OCI-LY7 (cell line): ENCODE results near the gene PRDM13. TPM values are rescaled to one million over a fixed set of nuclear protein-coding genes. Genes with fewer than 3 reads are reported as not detected.
A peak's percentile ranks its signal among the peaks of the same experiment; 100 is the strongest.

Experiments
- BruUV-seq: library from RNA; stranded (reverse); fragments of 400-500 nt; replicated peaks from 2 replicates; lab custom pipeline; 2021; lab: Mats Ljungman, UMichigan
- CTCF ChIA-PET: fragments of 300-600 bp; sonication (Branson Sonifier 250); formaldehyde crosslinking; loops from one replicate; lab custom pipeline; 2022; ENCODE audit warnings: antibody characterized with exemption; ENCODE audit not compliant: unreplicated experiment; lab: Charles Lee
- POLR2A ChIA-PET: fragments of 300-600 bp; sonication (Branson Sonifier 250); formaldehyde crosslinking; loops from one replicate; lab custom pipeline; 2022; ENCODE audit warnings: antibody characterized with exemption; lab: Charles Lee
- DNase-seq: peaks from one replicate; pipeline ENCODE4 v3.0.0-alpha.2; 2015; ENCODE audit warnings: low spot score
- H2AFZ ChIP-seq: fragments of 200-600 bp; sonication (generic), shearing (Covaris generic); 2 replicates; pipeline ENCODE4 v1.6.1; 2014; ENCODE audit warnings: mild to moderate bottlenecking, antibody characterized with exemption, low read length, moderate library complexity
- H3K27ac ChIP-seq: fragments of 200-600 bp; sonication (generic); 2 replicates; pipeline ENCODE4 v1.5.1; 2014; ENCODE audit warnings: mixed run types, low read depth, mild to moderate bottlenecking, moderate library complexity, low read length, inconsistent platforms; ENCODE audit not compliant: poor library complexity, severe bottlenecking
- H3K36me3 ChIP-seq: fragments of 200-600 bp; sonication (generic); 2 replicates; pipeline ENCODE4 v1.6.1; 2014; ENCODE audit warnings: mild to moderate bottlenecking, antibody characterized with exemption, low read length, moderate library complexity, mixed read lengths; ENCODE audit not compliant: insufficient read depth
- H3K4me1 ChIP-seq: fragments of 200-600 bp; sonication (generic); 2 replicates; pipeline ENCODE4 v1.5.1; 2014; ENCODE audit warnings: mild to moderate bottlenecking, low read length; ENCODE audit not compliant: insufficient read depth, poor library complexity, severe bottlenecking
- H3K4me2 ChIP-seq: fragments of 200-600 bp; sonication (generic); 2 replicates; pipeline ENCODE4 v1.6.1; 2014; ENCODE audit warnings: mild to moderate bottlenecking, low read length
- H3K4me3 ChIP-seq: fragments of 200-600 bp; sonication (generic); 2 replicates; pipeline ENCODE4 v1.5.1; 2014; ENCODE audit warnings: mild to moderate bottlenecking, low read depth, low read length; ENCODE audit not compliant: poor library complexity, severe bottlenecking
- H3K79me2 ChIP-seq: fragments of 200-600 bp; sonication (generic); 2 replicates; pipeline ENCODE4 v1.6.1; 2016; ENCODE audit warnings: low read depth, mild to moderate bottlenecking, low read length, moderate library complexity, mixed read lengths; ENCODE audit not compliant: insufficient read depth
- H3K9me2 ChIP-seq: fragments of 200-600 bp; sonication (generic); 2 replicates; pipeline ENCODE4 v1.6.1; 2016; ENCODE audit warnings: mild to moderate bottlenecking, low read length, mixed read lengths; ENCODE audit not compliant: insufficient read depth
- H3K9me3 ChIP-seq: fragments of 200-600 bp; sonication (generic); 2 replicates; pipeline ENCODE4 v1.6.1; 2014; ENCODE audit warnings: mild to moderate bottlenecking, mixed run types, low read length, mixed read lengths
- H4K20me1 ChIP-seq: fragments of 200-600 bp; sonication (generic); 2 replicates; pipeline ENCODE4 v1.6.1; 2014; ENCODE audit warnings: mild to moderate bottlenecking, antibody characterized with exemption, low read length, moderate library complexity, mixed read lengths; ENCODE audit not compliant: insufficient read depth
- EZH2phosphoT487 ChIP-seq: fragments of 200-600 bp; sonication (generic); IDR thresholded peaks from 2 replicates; pipeline ENCODE4 v1.6.1; 2018; ENCODE audit warnings: low read depth, borderline replicate concordance, mild to moderate bottlenecking, mixed run types, antibody characterized with exemption, low read length, moderate library complexity, mixed read lengths
- intact Hi-C: fragments of 100-400 bp; cut with micrococcal nuclease; formaldehyde crosslinking; loops from one replicate; pipeline ENCODE4 v1.10.0; 2022; ENCODE audit not compliant: unreplicated experiment
- total RNA-seq, 2 experiments: library from RNA; depleted of rRNA in 1 of 2; stranded (reverse); fragments of >200 nt in 1 of 2; shearing (Covaris generic) in 1 of 2; gene quantifications; 2 replicates each; pipeline ENCODE4 v1.2.3, GENCODE V29; 2014 to 2022
- TF ChIP-seq, protein P1 (sequence below): fragments of 200-600 bp; sonication (generic); conservative IDR thresholded peaks from 2 replicates; pipeline ENCODE4 v1.5.1; 2014; ENCODE audit warnings: mild to moderate bottlenecking, antibody characterized with exemption, low read length, moderate library complexity, mixed read lengths

PRDM13 gene
- total RNA-seq, 2 experiments from 2014 or later = 0.16 TPM; not detected in 1

- Histone ChIP-seq H3K4me3 (no peak overlapping the region), H3K79me2 (no peaks in the 10 kb centered on the region), H4K20me1 (no peaks in the 10 kb centered on the region), H3K4me1 (no peaks in the 10 kb centered on the region), H3K9me2 (no peaks in the 10 kb centered on the region), H2AFZ (no peak overlapping the region), H3K9me3 (no peaks in the 10 kb centered on the region), H3K4me2 (no peak overlapping the region), H3K36me3 (no peaks in the 10 kb centered on the region), H3K27ac (no peak overlapping the region)
- TF ChIP-seq, protein P1, sequence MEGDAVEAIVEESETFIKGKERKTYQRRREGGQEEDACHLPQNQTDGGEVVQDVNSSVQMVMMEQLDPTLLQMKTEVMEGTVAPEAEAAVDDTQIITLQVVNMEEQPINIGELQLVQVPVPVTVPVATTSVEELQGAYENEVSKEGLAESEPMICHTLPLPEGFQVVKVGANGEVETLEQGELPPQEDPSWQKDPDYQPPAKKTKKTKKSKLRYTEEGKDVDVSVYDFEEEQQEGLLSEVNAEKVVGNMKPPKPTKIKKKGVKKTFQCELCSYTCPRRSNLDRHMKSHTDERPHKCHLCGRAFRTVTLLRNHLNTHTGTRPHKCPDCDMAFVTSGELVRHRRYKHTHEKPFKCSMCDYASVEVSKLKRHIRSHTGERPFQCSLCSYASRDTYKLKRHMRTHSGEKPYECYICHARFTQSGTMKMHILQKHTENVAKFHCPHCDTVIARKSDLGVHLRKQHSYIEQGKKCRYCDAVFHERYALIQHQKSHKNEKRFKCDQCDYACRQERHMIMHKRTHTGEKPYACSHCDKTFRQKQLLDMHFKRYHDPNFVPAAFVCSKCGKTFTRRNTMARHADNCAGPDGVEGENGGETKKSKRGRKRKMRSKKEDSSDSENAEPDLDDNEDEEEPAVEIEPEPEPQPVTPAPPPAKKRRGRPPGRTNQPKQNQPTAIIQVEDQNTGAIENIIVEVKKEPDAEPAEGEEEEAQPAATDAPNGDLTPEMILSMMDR = no peak
- TF ChIP-seq EZH2phosphoT487 = no peak
- POLR2A ChIA-PET = interaction anchor here (0.6 kb wide), 1 partner anchor 30 kb away, joined by 3 read pairs; no protein-coding TSS in a partner anchor
- no TSS peak for BruUV-seq
- DNase-seq = no peak
- CTCF ChIA-PET = no interaction called here
- intact Hi-C loops = no loop called here
These were observed 3.9 kb upstream of the PRDM13 start for GRCh38 chr6:99602520-99603420.

DNA sequence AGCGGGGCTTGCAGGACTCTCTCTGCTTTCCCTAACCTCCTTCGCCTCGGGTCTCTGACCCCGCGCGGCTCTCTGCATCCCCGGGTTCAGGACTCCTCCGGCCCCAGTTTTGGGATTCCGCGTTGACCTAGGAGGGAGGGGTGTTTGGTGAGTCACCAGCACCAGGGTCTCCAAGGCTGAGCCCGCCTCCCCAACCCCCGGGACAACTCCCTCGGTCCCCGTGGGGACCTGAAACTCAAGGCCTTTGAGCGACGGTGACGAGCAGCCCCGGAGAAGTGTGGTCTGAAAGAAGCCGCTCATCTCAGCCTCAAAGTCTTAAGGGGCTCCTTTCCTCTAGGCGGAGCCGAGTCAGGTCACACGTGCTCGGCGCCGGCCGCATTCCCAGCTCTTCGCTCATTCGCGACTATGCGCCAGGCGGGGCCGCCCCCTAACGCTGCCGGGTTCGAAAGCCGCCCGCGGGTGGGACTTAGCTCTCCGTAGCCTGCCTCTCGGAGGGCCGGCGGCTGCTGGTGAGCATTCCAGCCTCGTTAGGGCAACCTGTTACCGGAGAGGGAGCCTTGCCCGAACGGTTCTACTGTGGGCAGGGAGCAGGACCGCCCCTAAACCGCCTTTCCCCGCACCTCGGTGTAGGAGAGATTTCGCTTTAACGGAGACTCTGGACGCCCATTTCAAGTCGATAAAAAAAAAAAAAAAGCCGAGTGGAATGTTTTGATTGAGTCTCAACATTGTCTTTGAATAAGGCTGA lies 3.0 kb upstream of the PRDM13 start:
- POLR2A ChIA-PET = no interaction called here
- H3K4me1 ChIP-seq = no peaks in the 10 kb centered on the region
- H3K36me3 ChIP-seq = no peaks in the 10 kb centered on the region

More for the DNA sequence above, 3.0 kb upstream of the PRDM13 start:
- CTCF ChIA-PET = no interaction called here
- intact Hi-C loops = no loop called here
- Histone ChIP-seq H3K27ac (no peak overlapping the region), H3K9me3 (no peaks in the 10 kb centered on the region), H3K79me2 (no peaks in the 10 kb centered on the region), H2AFZ (no peak overlapping the region), H4K20me1 (no peaks in the 10 kb centered on the region), H3K9me2 (no peaks in the 10 kb centered on the region), H3K4me3 (no peak overlapping the region), H3K4me2 (no peak overlapping the region; the same call in 1 of the 2 replicates)
- TF ChIP-seq, protein P1 = no peak
- peak; percentile 78 for TF ChIP-seq EZH2phosphoT487
- DNase-seq = no peak
- no TSS peak for BruUV-seq
